ENCODE data around the gene ARHGAP23.

ARHGAP23 gene

DNA sequence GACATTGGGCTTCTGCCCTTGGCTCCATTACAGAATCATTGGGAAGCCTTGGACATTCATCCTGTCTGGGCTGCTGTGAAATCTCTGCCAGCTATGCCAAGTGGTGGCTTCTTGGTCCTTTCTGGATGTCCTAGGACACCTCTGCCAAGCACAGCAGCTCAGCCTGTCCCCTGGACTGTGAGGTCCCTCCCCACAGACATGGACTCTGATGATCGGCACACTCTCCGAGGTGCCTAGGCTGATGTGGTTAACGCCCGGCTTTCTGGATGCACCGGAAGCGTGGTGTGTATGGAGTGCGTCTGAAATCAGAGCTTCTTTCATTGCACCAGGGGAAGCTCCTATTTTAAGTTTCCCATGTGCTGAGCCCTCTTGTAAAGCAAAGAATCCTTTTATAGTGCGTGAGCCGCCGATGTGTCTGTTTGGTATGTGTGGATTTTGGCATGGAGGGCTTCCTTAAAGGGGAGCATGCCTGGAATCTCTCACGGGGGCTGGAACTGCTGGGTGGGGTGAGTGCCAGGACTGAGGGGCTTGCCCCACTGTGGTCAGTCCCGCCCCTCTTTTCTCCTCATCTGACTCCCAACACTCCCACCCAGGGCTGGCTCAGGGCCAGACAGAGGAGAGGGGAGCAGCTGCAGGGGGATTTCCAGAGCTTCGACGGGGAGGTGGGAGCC is 7.0 kb upstream of the ARHGAP23 start:
- H3K4me1 ChIP-seq (ENCODE audit: control extremely low read depth in 1 of 4, control insufficient read depth in 4 of 4, insufficient read depth in 4 of 4, low read length in 3 of 4), result peaks cover 0 to 40% (median 35%) of the 10 kb centered on the region in 4 experiments
- no peak overlapping the region for H3K27ac ChIP-seq (ENCODE audit: insufficient read depth in 1 of 2, low read depth in 1 of 2, low read length in 2 of 2, poor library complexity in 1 of 2, severe bottlenecking in 2 of 2)
- no peak for DNase-seq

DNA sequence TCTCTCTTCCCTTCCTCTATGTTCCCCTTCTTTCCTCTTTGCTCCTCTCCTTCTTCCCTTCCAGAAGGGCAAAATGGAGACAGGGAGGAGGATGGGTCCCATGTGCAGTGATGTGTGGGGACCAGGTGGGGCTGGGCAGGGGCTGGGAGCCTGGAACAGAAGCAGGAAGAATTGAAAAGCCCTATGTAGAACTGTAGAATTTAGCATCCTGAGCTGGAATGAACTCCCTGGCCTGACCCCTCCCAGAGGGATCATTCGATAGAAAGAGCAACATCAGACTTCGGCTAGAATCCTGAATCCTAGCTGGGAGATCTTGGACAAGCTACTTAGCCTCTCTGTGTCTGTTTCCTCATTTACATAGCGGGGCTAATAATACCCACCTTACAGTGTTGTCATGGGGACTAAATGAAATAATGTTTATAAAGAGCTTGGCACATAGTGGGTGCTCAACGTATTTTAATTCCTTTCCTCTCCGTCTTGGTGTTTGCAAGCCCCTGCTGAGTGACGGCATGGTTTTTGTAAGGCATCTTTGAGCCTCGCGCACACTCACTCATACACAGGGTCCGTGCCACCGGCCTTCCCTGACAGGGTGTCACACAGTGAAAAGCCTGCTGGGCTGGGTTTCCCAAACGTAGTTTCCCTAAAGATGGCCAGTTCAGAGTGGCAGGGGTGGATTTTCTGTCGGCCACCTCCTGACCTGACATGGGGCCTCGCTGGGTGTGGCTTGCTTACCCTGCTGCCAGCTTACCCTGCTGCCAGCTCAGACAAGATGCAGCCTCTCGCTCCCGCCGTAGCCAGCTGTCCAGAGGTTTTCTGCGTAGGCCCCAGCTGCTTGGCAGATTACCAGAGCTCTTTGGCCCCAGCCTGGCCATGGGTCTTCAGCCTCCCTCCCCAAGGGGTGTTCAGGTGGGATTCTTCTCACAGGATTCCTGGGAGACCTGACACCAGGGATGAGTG is 6.1 kb upstream of the ARHGAP23 start:
- no peaks in the 10 kb centered on the region for H3K9me3 ChIP-seq (ENCODE audit: control extremely low read depth in 1 of 5, control insufficient read depth in 4 of 5, insufficient read depth in 2 of 5, low read depth in 1 of 5, low read length in 4 of 5)
- POLR2A ChIA-PET, result no interaction called here
- H3K36me3 ChIP-seq (ENCODE audit: control insufficient read depth in 4 of 4, insufficient read depth in 4 of 4, low read length in 3 of 4), result no peaks in the 10 kb centered on the region
- H3K27ac ChIP-seq (ENCODE audit: insufficient read depth in 1 of 2, low read depth in 1 of 2, low read length in 2 of 2, poor library complexity in 1 of 2, severe bottlenecking in 2 of 2), result no peak overlapping the region
- WGBS (ENCODE audit: insufficient coverage), result 87% methylated on average over 16 of the region's 17 CpGs
- peaks cover 0 to 45% (median 43%) of the 10 kb centered on the region in 4 experiments for H3K4me1 ChIP-seq (ENCODE audit: control extremely low read depth in 1 of 4, control insufficient read depth in 4 of 4, insufficient read depth in 4 of 4, low read length in 3 of 4)
- no peak overlapping the region for H3K4me3 ChIP-seq (ENCODE audit: control insufficient read depth in 1 of 7, extremely low read depth in 1 of 7, insufficient read depth in 4 of 7, low read depth in 2 of 7, low read length in 6 of 7)
- no peak for DNase-seq
- CTCF ChIA-PET, result interaction anchor here (0.5 to 5.5 kb wide), 14 partner anchors 21 to 226 kb away, joined by 3 to 47 read pairs (median 6); no protein-coding TSS in a partner anchor
- H3K27me3 ChIP-seq (replicated peaks in 2 of 5; ENCODE audit: control insufficient read depth in 4 of 5, insufficient read depth in 5 of 5, low read length in 4 of 5), result peaks cover 3 to 47% (median 31%) of the 10 kb centered on the region in 5 experiments

More for the DNA sequence above, 7.0 kb upstream of the ARHGAP23 start:
- ChIA-PET POLR2A (no interaction called here), CTCF (interaction anchor here (0.5 to 5.5 kb wide), 10 partner anchors 22 to 227 kb away, joined by 3 to 47 read pairs (median 4); partner anchors contain the start of gene SOCS7)
- Histone ChIP-seq H3K27me3 (replicated peaks in 2 of 5; ENCODE audit: control insufficient read depth in 4 of 5, insufficient read depth in 5 of 5, low read length in 4 of 5) (peaks cover 3 to 50% (median 31%) of the 10 kb centered on the region in 5 experiments), H3K9me3 (ENCODE audit: control extremely low read depth in 1 of 5, control insufficient read depth in 4 of 5, insufficient read depth in 2 of 5, low read depth in 1 of 5, low read length in 4 of 5) (no peaks in the 10 kb centered on the region), H3K36me3 (ENCODE audit: control insufficient read depth in 4 of 4, insufficient read depth in 4 of 4, low read length in 3 of 4) (no peaks in the 10 kb centered on the region), H3K4me3 (ENCODE audit: control insufficient read depth in 1 of 7, extremely low read depth in 1 of 7, insufficient read depth in 4 of 7, low read depth in 2 of 7, low read length in 6 of 7) (no peak overlapping the region)
- 58% methylated on average over 11 of the region's 14 CpGs for WGBS (ENCODE audit: insufficient coverage)

DNA sequence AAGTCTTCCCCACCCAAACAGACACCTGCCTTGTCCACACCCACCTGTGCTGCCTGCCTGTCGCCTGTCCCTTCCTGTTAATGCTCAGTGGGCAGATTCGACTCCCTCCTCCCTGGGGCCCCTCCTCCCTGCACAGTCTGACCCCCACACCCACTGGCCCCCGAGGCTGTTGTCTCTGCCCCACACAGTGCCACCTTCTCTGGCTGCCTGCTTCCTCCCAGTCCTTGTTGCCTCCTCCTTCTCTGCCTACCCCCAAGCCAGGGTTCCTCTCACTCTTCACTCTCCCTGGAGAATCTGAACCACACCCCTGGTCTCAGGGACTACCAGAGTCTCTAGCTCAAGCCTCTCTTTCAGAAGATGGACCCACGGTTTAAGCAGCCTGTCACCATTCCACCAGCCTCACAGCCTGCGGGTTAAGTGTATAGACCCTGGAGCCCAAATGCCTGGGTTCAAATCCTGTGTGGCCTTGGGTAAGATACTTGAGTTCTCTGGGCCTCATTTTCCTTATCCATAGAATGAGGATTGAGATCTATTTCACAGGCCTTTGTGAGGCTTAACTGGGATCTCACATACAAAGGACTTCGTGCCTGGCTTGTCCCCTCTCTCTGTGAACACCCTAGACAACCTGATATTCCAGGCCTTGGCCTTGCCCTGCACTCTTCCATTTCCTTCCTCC is 3.8 kb upstream of the ARHGAP23 start:
- Histone ChIP-seq H3K27ac (ENCODE audit: insufficient read depth in 1 of 2, low read depth in 1 of 2, low read length in 2 of 2, poor library complexity in 1 of 2, severe bottlenecking in 2 of 2) (no peak overlapping the region), H3K9me3 (ENCODE audit: control extremely low read depth in 1 of 5, control insufficient read depth in 4 of 5, insufficient read depth in 2 of 5, low read depth in 1 of 5, low read length in 4 of 5) (no peaks in the 10 kb centered on the region), H3K36me3 (ENCODE audit: control insufficient read depth in 4 of 4, insufficient read depth in 4 of 4, low read length in 3 of 4) (no peaks in the 10 kb centered on the region), H3K4me1 (ENCODE audit: control extremely low read depth in 1 of 4, control insufficient read depth in 4 of 4, insufficient read depth in 4 of 4, low read length in 3 of 4) (peaks cover 3 to 51% (median 48%) of the 10 kb centered on the region in 4 experiments), H3K27me3 (replicated peaks in 2 of 5; ENCODE audit: control insufficient read depth in 4 of 5, insufficient read depth in 5 of 5, low read length in 4 of 5) (peaks cover 3 to 26% (median 21%) of the 10 kb centered on the region in 5 experiments), H3K4me3 (ENCODE audit: control insufficient read depth in 1 of 7, extremely low read depth in 1 of 7, insufficient read depth in 4 of 7, low read depth in 2 of 7, low read length in 6 of 7) (no peak overlapping the region)
- CTCF ChIA-PET, result interaction anchor here (0.7 to 5.5 kb wide), 19 partner anchors 8 to 245 kb away, joined by 3 to 47 read pairs (median 7); no protein-coding TSS in a partner anchor
- POLR2A ChIA-PET, result no interaction called here
- WGBS (ENCODE audit: insufficient coverage), result 71% methylated on average over 5 of the region's 6 CpGs
- DNase-seq, result no peak

DNA sequence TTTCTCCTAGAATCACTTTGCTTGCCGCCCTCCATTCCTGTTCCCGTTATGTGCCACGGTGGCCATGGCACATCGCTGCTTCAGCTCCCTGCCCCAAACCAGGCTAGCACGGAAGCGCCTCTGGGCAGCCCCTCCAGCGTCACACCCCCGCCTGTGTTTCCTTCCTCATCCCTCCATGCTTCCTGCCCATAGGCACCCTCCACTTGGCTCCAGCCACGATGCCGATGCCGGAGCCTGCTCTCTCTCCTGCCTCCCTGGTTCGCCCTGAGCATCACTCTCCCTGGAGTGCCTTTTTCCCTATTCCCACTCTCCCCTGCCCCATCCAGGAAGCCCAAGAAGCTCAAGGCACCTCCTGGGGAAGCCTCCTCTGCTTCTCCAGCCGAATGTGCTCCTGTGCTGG is 3.2 kb upstream of the ARHGAP23 start:
- DNase-seq, result peak in 2 of 3 donors; percentile 42 to 52
- ChIA-PET CTCF (interaction anchor here (0.9 to 5.5 kb wide), 10 partner anchors 10 to 65 kb away, joined by 3 to 47 read pairs (median 8); no protein-coding TSS in a partner anchor), POLR2A (no interaction called here)
- WGBS (ENCODE audit: insufficient coverage), result 13% methylated on average over 13 of the region's 13 CpGs
- Histone ChIP-seq H3K27ac (ENCODE audit: insufficient read depth in 1 of 2, low read depth in 1 of 2, low read length in 2 of 2, poor library complexity in 1 of 2, severe bottlenecking in 2 of 2) (no peak overlapping the region), H3K4me3 (ENCODE audit: control insufficient read depth in 1 of 7, extremely low read depth in 1 of 7, insufficient read depth in 4 of 7, low read depth in 2 of 7, low read length in 6 of 7) (peak overlapping the region in 3 of 7 experiments; percentile 2 to 28 (median 27)), H3K4me1 (ENCODE audit: control extremely low read depth in 1 of 4, control insufficient read depth in 4 of 4, insufficient read depth in 4 of 4, low read length in 3 of 4) (peaks cover 3 to 54% (median 51%) of the 10 kb centered on the region in 4 experiments), H3K27me3 (replicated peaks in 2 of 5; ENCODE audit: control insufficient read depth in 4 of 5, insufficient read depth in 5 of 5, low read length in 4 of 5) (peaks cover 2 to 20% (median 15%) of the 10 kb centered on the region in 5 experiments), H3K9me3 (ENCODE audit: control extremely low read depth in 1 of 5, control insufficient read depth in 4 of 5, insufficient read depth in 2 of 5, low read depth in 1 of 5, low read length in 4 of 5) (no peaks in the 10 kb centered on the region), H3K36me3 (ENCODE audit: control insufficient read depth in 4 of 4, insufficient read depth in 4 of 4, low read length in 3 of 4) (no peaks in the 10 kb centered on the region)

DNA sequence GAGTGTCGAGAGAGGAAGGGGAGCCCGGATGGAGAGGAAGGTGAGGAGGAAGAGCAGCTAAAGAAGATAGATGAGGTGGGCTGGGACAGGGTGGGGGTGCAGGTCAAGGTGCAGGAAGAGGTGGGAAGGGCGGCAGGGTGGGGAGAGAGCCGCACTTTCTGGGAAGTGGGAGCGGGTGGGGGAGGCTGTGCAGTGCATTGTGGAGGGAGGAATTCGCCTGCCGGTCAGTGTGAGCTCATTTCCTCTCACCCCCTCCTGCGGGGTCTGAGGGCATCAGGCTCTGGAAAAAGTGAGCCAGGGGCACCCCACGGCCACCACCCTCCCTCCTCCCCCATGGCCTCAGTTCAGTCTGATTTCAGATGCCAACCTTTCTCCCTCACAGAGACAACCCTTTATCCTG is 2.5 kb upstream of the ARHGAP23 start:
- no peaks in the 10 kb centered on the region for H3K9me3 ChIP-seq (ENCODE audit: control extremely low read depth in 1 of 5, control insufficient read depth in 4 of 5, insufficient read depth in 2 of 5, low read depth in 1 of 5, low read length in 4 of 5)
- H3K4me1 ChIP-seq (ENCODE audit: control extremely low read depth in 1 of 4, control insufficient read depth in 4 of 4, insufficient read depth in 4 of 4, low read length in 3 of 4), result peaks cover 3 to 59% (median 55%) of the 10 kb centered on the region in 4 experiments
- no peak overlapping the region for H3K27ac ChIP-seq (ENCODE audit: insufficient read depth in 1 of 2, low read depth in 1 of 2, low read length in 2 of 2, poor library complexity in 1 of 2, severe bottlenecking in 2 of 2)
- ChIA-PET CTCF (interaction anchor here (0.8 to 5.5 kb wide), 6 partner anchors 9 to 238 kb away, joined by 4 to 47 read pairs (median 9); no protein-coding TSS in a partner anchor), POLR2A (interaction anchor here (0.6 kb wide), 1 partner anchor 161 kb away, joined by 3 read pairs; no protein-coding TSS in a partner anchor)
- peak overlapping the region in 2 of 7 experiments; percentile 12 to 28 for H3K4me3 ChIP-seq (ENCODE audit: control insufficient read depth in 1 of 7, extremely low read depth in 1 of 7, insufficient read depth in 4 of 7, low read depth in 2 of 7, low read length in 6 of 7)
- H3K27me3 ChIP-seq (replicated peaks in 2 of 5; ENCODE audit: control insufficient read depth in 4 of 5, insufficient read depth in 5 of 5, low read length in 4 of 5), result peaks cover 0 to 14% (median 10%) of the 10 kb centered on the region in 5 experiments
- DNase-seq, result no peak
- no peaks in the 10 kb centered on the region for H3K36me3 ChIP-seq (ENCODE audit: control insufficient read depth in 4 of 4, insufficient read depth in 4 of 4, low read length in 3 of 4)
- 18% methylated on average over 5 of the region's 9 CpGs for WGBS (ENCODE audit: insufficient coverage)

DNA sequence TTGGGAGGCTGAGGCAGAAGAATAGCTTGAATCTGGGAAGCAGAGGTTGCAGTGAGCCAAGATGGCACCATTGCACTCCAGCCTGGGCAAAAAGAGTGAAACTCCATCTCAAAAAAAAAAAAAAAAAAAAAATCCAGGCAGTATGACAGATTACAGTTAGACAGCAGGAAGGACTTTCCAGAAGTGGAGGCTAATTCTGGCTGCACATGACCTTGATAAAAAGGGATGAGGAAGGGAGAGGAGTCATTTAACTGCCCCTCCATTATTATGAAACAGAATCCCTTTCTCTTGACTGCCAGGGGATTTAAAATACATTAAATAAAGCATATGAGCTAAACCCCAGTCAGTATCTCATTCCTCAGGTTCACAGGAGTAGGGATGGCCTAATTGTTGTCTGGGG is 1.8 kb upstream of the ARHGAP23 start:
- peaks cover 3 to 59% (median 55%) of the 10 kb centered on the region in 4 experiments for H3K4me1 ChIP-seq (ENCODE audit: control extremely low read depth in 1 of 4, control insufficient read depth in 4 of 4, insufficient read depth in 4 of 4, low read length in 3 of 4)
- H3K36me3 ChIP-seq (ENCODE audit: control insufficient read depth in 4 of 4, insufficient read depth in 4 of 4, low read length in 3 of 4), result no peaks in the 10 kb centered on the region
- peaks cover 0 to 7% (median 5%) of the 10 kb centered on the region in 5 experiments for H3K27me3 ChIP-seq (replicated peaks in 2 of 5; ENCODE audit: control insufficient read depth in 4 of 5, insufficient read depth in 5 of 5, low read length in 4 of 5)
- H3K4me3 ChIP-seq (ENCODE audit: control insufficient read depth in 1 of 7, extremely low read depth in 1 of 7, insufficient read depth in 4 of 7, low read depth in 2 of 7, low read length in 6 of 7), result no peak overlapping the region
- H3K27ac ChIP-seq (ENCODE audit: insufficient read depth in 1 of 2, low read depth in 1 of 2, low read length in 2 of 2, poor library complexity in 1 of 2, severe bottlenecking in 2 of 2), result no peak overlapping the region
- H3K9me3 ChIP-seq (ENCODE audit: control extremely low read depth in 1 of 5, control insufficient read depth in 4 of 5, insufficient read depth in 2 of 5, low read depth in 1 of 5, low read length in 4 of 5), result no peaks in the 10 kb centered on the region
- ChIA-PET CTCF (interaction anchor here (0.8 to 4.5 kb wide), 6 partner anchors 10 to 238 kb away, joined by 3 to 11 read pairs (median 6); no protein-coding TSS in a partner anchor), POLR2A (no interaction called here)
- DNase-seq, result no peak

Measured in common myeloid progenitor, CD34-positive (primary cell).